ENCODE data around the gene ZBTB2. TPM values are rescaled to one million over a fixed set of nuclear protein-coding genes. Genes with fewer than 3 reads are reported as not detected.

Gene ZBTB2
- total and polyA plus RNA-seq, 2 of the 4 experiments (the other 2 are of a cell fraction), result 11.8 to 17.7 TPM

- H2BK5ac ChIP-seq (ENCODE audit: low read depth, low read length, poor library complexity, severe bottlenecking), result no peak overlapping the region
- ChIA-PET CTCF (no interaction called here), POLR2A (ENCODE audit: unreplicated experiment) (no interaction called here)
- no peak for DNase-seq
- no peak overlapping the region for H3K18ac ChIP-seq (ENCODE audit: low read depth, low read length)
- no peak overlapping the region for H3K27ac ChIP-seq (ENCODE audit: insufficient read depth, low read length)
- no peak overlapping the region for H2AK5ac ChIP-seq (ENCODE audit: low read depth, low read length)
- no peak overlapping the region for H4K91ac ChIP-seq (ENCODE audit: insufficient read depth, low read depth, low read length)
- 96% methylated on average over 4 of the region's 5 CpGs; no CpG with 5 or more reads in 1 of the 2 experiments for WGBS, 2 experiments (ENCODE audit: extremely low coverage in 2 of 2, insufficient read length in 1 of 2)
- H4K20me1 ChIP-seq (ENCODE audit: insufficient read depth, low read length), result peaks cover 6% of the 10 kb centered on the region; the same call in 1 of the 2 replicates
- no peak overlapping the region for H3K9ac ChIP-seq (ENCODE audit: low read depth, low read length)
- H3K4me3 ChIP-seq (ENCODE audit: insufficient read depth, low read depth, low read length), result no peak overlapping the region
- no peak overlapping the region for H3K4ac ChIP-seq (ENCODE audit: low read depth, low read length)
- H3K79me1 ChIP-seq (ENCODE audit: low read depth in 1 of 2, low read length in 2 of 2), result peaks cover 34 to 45% of the 10 kb centered on the region in 2 experiments
- ATAC-seq (ENCODE audit: low read depth), result no peak
- no peak overlapping the region for H3K4me2 ChIP-seq (ENCODE audit: low read depth, low read length)
- H3K14ac ChIP-seq (replicated peaks; ENCODE audit: low read depth, low read length), result no peak overlapping the region
- H2AFZ ChIP-seq (replicated peaks; ENCODE audit: low read length, poor library complexity), result no peak overlapping the region
- no peak overlapping the region for H2AK9ac ChIP-seq (replicated peaks; ENCODE audit: low read depth, low read length, poor library complexity)
- no peaks in the 10 kb centered on the region for H3K4me1 ChIP-seq (ENCODE audit: control insufficient read depth, insufficient read depth, low read length)
- no peak overlapping the region for H3K23ac ChIP-seq (ENCODE audit: low read depth, low read length)
- BruUV-seq (replicated peaks), result no TSS peak
- no peak overlapping the region for H2BK120ac ChIP-seq (ENCODE audit: low read depth, low read length)
- TF ChIP-seq MAZ (IDR thresholded peaks at IDR 0.05; ENCODE audit: borderline replicate concordance, low read depth, low read length) (no peak), NFE2L2 (IDR thresholded peaks at IDR 0.05; ENCODE audit: low read depth, low read length) (no peak), MXI1 (IDR thresholded peaks at IDR 0.05; ENCODE audit: borderline replicate concordance, low read depth, low read length) (no peak), RFX5 (IDR thresholded peaks at IDR 0.05; ENCODE audit: low read depth, low read length) (no peak), ELK1 (IDR thresholded peaks at IDR 0.05; ENCODE audit: borderline replicate concordance, low read depth, low read length) (no peak), RCOR1 (IDR thresholded peaks at IDR 0.05; ENCODE audit: insufficient replicate concordance, low read length) (no peak), MAFK (IDR thresholded peaks at IDR 0.05; ENCODE audit: low read depth, low read length) (no peak), SMC3 (IDR thresholded peaks at IDR 0.05; ENCODE audit: low read depth, low read length) (no peak), POLR2A (IDR thresholded peaks at IDR 0.05; ENCODE audit: low read depth, low read length) (no peak), RAD21 (IDR thresholded peaks at IDR 0.05; ENCODE audit: low read length) (no peak)
- TF ChIP-seq, protein P1, sequence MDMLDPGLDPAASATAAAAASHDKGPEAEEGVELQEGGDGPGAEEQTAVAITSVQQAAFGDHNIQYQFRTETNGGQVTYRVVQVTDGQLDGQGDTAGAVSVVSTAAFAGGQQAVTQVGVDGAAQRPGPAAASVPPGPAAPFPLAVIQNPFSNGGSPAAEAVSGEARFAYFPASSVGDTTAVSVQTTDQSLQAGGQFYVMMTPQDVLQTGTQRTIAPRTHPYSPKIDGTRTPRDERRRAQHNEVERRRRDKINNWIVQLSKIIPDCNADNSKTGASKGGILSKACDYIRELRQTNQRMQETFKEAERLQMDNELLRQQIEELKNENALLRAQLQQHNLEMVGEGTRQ (IDR thresholded peaks at IDR 0.05; ENCODE audit: low read depth, low read length), result no peak
- H3K27me3 ChIP-seq (ENCODE audit: control insufficient read depth, insufficient read depth, low read length), result no peaks in the 10 kb centered on the region
- no peak overlapping the region for H4K8ac ChIP-seq (ENCODE audit: low read depth in 2 of 2, low read length in 2 of 2)
- H2BK20ac ChIP-seq (ENCODE audit: low read depth, low read length), result no peak overlapping the region
- H2BK15ac ChIP-seq (ENCODE audit: low read depth, low read length), result no peak overlapping the region
- H3K56ac ChIP-seq (ENCODE audit: extremely low read depth, insufficient read depth, low read length), result no peak overlapping the region
- in situ Hi-C loops (cut with MboI; ENCODE audit: low sequenced_read_pairs) (no loop called here), dilution Hi-C loops (cut with HindIII; ENCODE audit: low sequenced_read_pairs, unreplicated experiment) (no loop called here), intact Hi-C loops (cut with micrococcal nuclease) (no loop called here)
- H3K36me3 ChIP-seq (ENCODE audit: control insufficient read depth, insufficient read depth, low read length), result peaks cover 16% of the 10 kb centered on the region
- no peak overlapping the region for H4K5ac ChIP-seq (ENCODE audit: low read depth, low read length)
- H3K9me1 ChIP-seq (ENCODE audit: insufficient read depth, low read length), result peaks cover 7% of the 10 kb centered on the region; the same call in 1 of the 2 replicates
- no peaks in the 10 kb centered on the region for H3K9me3 ChIP-seq (ENCODE audit: control insufficient read depth, insufficient read depth, low read length)
Measured at GRCh38 chr6:151372164-151372563, 19.2 kb downstream of the ZBTB2 start.

Measured in IMR-90 (cell line).